Glomerular visceral epithelial cell (primary cell): ENCODE measurements around the gene ZBTB9.

ENCODE experiments used
- DNase-seq: peaks from one replicate; pipeline ENCODE4 v3.0.0-alpha.2; 2016; ENCODE audit errors: extremely low spot score

Gene ZBTB9

DNA sequence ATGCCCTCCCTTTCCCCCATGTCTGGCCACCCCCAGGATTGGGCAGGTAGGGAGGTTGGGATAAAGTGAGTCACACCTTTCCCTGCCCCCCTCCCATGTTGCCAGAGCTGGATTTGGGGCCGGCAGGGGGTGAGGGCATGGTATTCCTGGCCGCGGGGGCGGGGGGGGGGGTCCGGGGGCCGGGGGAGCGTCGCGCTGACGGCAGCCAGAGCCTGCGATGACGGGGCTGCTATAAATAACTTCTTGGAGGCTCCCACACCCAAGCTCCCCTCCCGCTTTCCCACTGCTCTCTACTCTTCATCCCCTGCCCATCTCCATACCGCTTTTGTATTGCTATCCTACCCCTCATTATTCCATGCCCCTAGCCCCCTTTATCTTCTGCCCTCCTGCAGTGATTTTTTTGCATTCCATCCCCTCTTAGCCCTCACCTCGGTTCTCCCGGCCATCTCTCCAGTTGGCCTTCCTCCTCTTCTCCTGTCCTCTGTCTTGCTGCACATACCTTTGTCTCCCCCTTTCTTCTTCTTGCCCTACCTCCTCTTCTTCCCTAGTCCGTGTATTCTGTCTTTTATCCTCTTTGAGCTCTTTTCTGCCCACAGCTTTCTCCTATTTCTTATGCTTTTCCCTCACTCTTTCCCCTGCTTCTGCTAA is 20.7 kb upstream of the ZBTB9 start:
- no peak for DNase-seq

DNA sequence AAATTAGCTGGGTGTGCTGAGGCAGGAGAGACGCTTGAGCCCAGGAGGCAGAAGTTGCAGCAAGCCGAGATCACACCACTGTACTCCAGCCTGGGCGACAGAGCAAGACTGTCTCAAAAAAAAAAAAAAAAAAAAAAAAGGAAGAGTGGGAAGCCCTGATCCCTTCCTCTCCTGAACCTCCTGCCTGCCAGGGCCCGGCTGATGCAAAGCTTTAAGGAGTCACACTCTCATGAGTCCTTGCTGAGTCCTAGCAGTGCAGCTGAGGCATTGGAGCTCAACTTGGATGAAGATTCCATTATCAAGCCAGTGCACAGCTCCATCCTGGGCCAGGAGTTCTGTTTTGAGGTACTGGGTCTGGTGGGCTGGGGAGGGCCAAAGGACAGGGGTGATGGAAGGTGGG is 19.4 kb upstream of the ZBTB9 start:
- DNase-seq: no peak

DNA sequence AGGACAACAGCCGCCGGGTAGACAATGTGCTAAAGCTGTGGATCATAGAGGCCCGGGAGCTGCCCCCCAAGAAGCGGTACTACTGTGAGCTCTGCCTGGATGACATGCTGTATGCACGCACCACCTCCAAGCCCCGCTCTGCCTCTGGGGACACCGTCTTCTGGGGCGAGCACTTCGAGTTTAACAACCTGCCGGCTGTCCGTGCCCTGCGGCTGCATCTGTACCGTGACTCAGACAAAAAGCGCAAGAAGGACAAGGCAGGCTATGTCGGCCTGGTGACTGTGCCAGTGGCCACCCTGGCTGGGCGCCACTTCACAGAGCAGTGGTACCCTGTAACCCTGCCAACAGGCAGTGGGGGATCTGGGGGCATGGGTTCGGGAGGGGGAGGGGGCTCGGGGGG is 16.7 kb upstream of the ZBTB9 start:
- DNase-seq: no peak

DNA sequence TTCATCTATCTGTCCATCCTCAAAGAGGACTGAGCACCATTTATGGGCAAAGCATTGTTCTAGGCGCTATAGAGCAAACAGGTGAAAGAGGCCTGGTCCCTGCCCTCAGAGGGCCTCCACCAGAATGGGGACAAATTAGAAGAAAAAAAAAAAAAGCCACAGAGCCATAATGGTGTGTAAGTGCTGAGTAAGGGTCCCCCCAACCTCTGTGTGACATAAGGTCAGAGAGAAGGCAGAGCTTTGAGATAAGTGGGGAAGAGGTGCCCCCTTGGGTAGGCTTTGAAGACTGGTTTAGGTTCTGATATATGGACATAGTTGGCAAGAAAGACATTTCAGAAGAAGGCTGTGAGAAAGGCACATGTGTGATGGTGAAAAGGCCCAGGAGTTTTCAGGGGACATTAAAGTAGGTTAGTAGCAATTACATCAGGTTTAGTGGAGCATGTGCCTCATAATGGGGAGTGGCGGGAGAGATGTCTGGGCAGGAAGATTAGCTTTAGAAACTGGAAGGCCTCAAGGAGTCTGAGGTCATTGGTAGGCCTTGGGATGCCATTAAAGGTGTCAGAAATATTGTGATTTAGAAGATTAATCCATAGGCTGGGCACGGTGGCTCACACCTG is 15.3 kb upstream of the ZBTB9 start:
- DNase-seq: no peak

DNA sequence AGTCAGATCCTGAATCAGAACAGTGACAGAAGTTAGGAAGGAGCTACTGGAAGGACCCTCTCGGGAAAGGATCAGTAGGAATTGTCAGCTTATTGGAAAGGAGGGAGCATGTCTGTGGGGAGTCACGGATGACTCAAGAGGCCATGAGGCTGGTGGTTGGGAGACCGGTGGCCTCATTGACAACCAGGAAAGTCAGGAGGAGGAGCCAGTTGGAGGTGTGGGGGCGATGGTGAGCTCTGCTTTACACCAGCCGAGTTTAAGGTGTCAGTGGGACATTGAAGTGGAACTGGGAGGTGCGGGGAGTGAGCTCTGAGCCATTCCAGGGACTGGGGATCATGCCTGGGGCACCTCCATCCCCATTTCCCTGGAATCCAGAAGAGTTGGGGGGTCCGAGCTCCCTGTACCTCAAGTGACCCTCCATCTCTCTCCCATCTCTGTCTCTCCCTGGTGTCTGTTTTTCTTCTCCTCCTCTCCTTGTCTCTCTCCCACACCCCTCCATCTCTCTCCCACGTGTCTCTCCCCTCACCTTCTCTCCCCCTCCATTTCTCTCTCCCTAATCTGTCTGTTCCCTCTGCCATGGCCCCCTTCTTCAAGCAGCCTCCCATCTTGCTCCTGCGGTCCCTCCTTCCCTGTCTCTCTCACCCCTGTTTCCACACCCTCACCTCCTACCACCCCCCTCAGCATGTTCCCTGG is 14.3 kb upstream of the ZBTB9 start:
- no peak for DNase-seq

DNA sequence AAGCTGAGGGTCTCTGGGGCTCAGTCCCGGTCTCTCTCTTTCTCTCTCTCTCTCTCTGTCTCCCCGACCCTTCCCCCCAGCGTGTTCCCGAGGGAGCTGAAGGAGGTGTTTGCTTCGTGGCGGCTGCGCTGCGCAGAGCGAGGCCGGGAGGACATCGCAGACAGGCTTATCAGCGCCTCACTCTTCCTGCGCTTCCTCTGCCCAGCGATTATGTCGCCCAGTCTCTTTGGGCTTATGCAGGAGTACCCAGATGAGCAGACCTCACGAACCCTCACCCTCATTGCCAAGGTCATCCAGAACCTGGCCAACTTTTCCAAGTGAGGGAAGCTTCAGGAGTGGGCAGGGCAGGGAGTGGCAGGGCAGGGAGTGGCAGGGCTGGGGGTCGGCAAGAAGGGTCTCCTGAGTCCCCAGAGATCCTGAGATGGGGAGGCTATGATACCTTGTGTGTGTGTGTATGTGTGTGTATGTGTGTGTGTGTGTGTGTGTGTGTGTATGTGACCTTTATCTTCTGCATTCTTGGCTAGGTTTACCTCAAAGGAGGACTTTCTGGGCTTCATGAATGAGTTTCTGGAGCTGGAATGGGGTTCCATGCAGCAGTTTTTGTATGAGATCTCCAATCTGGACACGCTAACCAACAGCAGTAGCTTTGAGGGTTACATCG is 13.6 kb upstream of the ZBTB9 start:
- no peak for DNase-seq

DNA sequence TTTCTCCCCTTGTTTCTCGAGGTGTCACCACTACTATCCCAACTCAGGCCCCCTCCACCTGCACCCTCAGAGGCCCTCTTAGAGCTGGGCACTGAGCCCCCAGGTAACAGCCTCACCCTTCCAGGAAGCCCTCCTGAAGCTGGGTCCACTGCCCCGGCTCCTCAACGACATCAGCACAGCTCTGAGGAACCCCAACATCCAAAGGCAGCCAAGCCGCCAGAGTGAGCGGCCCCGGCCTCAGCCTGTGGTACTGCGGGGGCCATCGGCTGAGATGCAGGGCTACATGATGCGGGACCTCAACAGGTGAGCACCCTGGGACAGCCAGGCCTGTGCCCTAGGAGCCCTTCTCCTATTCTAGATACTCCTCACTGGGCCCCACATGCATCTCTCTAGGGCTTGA is 12.9 kb upstream of the ZBTB9 start:
- no peak for DNase-seq

DNA sequence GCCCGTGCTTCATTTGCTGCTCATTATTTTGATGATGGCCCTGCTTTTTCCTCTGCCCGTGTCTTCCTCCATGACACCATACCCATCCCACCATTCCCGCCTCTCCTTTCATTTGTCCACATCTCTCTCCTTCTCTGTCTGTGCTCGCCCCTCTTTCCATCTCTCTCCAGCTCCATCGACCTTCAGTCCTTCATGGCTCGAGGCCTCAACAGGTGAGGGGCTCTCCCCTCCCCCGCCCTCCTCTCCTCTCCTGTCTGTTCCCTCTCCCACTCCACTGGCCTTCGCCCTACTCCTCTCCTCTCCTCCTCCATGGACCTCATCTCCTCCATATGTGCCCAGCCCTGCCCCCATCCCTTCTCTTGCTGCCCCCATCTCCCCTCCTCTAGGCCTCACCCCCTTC is 12.1 kb upstream of the ZBTB9 start:
- no peak for DNase-seq

DNA sequence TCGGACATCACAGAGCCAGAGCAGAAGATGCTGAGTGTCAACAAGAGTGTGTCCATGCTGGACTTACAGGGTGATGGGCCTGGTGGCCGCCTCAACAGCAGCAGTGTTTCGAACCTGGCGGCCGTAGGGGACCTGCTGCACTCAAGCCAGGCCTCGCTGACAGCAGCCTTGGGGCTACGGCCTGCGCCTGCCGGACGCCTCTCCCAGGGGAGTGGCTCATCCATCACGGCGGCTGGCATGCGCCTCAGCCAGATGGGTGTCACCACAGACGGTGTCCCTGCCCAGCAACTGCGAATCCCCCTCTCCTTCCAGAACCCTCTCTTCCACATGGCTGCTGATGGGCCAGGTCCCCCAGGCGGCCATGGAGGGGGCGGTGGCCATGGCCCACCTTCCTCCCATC is 11.4 kb upstream of the ZBTB9 start:
- no peak for DNase-seq

DNA sequence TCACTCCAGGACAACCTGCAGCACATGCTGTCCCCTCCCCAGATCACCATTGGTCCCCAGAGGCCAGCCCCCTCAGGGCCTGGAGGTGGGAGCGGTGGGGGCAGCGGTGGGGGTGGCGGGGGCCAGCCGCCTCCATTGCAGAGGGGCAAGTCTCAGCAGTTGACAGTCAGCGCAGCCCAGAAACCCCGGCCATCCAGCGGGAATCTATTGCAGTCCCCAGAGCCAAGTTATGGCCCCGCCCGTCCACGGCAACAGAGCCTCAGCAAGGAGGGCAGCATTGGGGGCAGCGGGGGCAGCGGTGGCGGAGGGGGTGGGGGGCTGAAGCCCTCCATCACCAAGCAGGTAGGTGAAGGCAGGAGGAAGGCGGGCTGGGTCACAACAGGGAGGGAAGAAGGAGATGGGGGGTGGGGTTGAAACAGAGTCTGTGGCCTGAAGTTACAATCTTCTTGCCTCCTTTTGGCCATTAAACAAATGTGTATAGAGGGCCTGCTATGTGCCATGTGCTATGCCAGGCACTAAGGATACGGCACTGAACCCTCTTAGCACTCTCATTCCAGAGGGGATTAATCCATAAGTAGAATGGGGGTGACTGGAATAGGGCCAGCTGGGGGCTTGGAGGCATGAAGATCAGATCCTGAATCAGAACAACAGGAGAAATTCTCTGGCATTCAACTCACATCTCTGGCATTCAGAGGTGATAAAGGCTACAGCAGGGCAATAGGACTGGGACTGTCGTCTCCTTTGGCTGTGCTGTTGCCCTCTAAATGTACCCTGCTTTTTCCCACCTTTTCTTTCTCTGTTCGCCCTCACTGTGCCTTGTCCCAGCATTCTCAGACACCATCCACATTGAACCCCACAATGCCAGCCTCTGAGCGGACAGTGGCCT is 10.5 kb upstream of the ZBTB9 start:
- no peak for DNase-seq

DNA sequence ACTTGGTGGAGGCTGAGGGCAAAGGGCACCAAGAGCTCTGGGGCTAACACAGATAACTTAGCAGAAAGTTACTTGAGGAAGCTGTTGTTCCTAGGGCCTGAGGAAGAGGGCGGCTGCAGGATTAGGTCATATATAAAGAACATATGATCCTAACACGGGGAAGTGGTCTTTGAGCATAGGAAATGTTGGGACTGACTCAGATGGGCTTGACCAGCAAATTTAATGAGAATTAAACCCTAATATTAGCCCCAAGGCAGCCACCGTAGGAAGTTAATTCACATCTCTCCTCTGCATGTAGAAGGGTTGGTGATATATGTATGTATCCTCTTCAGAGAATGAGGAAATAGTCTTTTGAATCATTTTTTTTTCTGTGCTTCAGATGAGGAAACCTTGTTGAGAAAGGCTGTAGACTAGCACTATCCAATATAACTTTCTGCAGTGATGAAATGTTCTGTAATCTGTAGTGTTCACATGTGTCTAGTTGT is 9.2 kb upstream of the ZBTB9 start:
- no peak for DNase-seq

DNA sequence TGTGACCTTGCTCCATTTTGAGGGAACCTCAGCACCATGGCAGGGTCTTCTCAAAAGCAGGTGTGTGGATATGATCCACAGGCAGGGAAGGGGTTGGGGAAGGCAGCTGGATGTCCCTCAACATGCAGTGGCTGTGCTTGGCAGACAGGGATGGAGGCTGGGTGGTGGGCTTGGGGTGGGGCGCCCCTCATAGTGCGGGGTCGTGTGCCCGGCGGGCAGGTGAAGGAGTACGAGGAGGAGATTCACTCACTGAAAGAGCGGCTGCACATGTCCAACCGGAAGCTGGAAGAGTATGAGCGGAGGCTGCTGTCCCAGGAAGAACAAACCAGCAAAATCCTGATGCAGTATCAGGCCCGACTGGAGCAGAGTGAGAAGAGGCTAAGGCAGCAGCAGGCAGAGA is 8.0 kb upstream of the ZBTB9 start:
- DNase-seq: no peak

DNA sequence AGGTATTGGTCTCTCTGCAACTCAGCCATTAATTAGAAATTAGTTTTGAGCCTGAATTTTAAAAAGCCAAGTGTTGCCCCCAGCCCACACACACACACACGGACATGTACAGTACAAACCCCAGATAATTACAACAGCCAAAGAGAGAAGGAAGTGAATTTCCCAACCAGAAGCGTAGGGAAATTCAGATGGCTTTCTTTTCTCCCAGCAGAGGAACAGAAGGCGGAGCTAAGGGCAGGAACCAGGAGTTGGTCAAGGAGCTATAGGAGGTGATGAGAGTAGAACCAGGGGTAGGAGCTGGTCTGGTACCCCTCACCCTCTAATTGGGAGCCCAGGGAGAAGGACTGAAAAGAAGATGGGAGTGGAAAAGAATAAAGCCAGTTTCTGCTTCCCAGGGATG is 3.9 kb upstream of the ZBTB9 start:
- no peak for DNase-seq

DNA sequence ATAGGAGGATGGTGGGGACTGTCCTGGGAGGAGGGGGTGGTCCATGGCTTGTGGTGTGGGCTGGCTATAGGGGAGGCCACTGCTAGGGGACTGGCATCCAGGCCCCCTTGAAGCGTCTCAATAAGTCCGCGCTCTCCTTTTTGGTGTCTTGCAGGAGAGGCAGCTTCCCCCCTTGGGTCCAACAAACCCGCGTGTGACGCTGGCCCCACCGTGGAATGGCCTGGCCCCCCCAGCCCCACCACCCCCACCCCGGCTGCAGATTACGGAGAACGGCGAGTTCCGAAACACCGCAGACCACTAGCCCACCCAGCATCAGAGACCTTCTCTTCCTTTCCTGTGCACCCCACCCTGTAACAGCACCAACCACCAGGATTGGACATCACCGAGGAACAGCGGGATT is 2.8 kb upstream of the ZBTB9 start:
- no peak for DNase-seq

DNA sequence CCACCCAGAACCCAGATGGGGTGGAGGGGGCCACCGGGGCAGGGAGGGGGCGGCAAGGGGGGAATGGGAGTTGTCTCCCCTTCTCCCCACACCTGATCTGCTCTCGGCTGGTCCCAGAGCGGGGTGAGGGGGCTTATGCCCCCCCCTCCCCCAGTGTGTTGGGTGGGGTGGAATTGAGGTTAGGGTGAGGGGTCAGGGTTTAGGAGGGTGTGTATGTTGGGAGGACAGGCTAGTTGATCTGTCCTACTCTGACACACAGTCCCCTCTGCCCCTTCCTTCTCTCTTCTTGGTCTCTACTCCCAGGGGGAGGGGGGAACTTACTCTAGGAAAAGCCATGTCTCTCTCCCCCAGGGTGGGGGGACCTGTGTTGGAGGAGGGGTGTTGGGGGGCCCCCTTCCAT is 1.9 kb upstream of the ZBTB9 start:
- DNase-seq: no peak

DNA sequence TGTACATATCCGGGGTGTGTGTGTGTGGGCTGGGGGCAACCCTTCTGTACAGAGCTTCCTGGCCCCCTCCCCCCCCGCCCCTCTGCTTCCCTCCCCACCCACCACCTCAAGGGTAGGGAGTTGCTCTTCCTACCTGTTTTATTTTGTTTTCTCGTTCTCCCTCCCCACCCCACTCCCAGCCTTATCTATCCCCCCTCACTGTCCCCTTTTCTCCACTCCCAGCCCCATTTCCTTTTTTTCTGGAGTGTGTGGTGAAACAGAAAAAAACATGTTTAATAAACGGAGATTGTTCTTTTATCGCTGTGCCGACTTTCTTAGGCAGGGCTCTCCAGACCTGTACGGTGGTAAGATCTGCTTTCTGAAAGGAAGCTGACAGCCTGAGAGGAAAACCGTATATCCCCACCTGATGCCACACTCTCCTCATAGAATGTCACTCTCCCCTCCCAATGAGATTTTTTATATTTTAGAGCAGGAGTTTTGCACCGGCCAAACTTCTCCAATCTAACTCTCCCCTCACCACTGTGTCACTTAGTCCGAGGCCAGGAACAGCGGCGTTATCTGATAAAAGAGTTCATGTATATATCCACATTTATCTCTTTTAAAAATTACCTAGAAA is 875 bp upstream of the ZBTB9 start:
- DNase-seq: no peak

DNA sequence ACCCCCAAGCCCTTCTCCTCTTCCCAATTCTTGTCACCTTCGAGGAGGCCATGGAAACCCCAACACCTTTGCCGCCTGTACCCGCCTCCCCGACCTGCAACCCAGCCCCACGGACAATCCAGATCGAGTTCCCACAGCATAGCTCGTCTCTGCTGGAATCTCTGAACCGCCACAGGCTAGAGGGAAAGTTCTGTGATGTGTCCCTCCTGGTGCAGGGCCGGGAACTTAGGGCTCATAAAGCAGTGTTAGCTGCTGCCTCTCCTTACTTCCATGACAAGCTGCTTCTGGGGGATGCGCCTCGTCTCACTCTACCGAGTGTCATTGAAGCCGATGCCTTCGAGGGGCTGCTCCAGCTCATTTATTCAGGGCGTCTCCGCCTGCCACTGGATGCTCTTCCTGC is 675 bp downstream of the ZBTB9 start:
- no peak for DNase-seq

DNA sequence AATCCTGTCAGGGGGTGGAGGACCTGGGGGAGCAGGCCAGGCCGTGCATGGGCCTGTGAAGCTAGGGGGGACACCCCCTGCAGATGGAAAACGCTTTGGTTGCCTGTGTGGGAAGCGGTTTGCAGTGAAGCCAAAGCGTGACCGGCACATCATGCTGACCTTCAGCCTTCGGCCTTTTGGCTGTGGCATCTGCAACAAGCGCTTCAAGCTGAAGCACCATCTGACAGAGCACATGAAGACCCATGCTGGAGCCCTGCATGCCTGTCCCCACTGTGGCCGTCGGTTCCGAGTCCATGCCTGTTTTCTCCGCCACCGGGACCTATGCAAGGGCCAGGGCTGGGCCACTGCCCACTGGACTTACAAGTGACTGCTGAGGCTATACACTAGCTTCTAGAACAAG is 1.8 kb downstream of the ZBTB9 start:
- DNase-seq: no peak

DNA sequence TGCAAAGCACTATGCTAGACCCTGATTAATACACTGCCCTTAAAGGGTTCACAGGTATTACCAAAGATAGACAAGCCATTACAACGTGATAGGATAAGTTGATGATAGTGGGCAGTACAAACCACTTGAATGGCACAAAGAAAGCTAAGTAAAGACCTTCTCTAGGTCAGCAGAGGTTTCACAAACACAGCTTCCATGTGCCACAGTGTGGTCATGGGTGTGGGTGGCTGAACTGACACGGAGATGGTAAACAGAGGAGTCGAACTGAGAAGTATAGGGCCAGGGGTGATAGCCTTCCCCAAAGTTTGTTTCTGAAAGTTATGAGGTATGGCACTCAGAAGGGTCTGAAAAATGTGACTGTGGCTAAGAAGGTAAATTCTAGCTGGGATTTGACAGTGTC is 4.3 kb downstream of the ZBTB9 start:
- DNase-seq: no peak

DNA sequence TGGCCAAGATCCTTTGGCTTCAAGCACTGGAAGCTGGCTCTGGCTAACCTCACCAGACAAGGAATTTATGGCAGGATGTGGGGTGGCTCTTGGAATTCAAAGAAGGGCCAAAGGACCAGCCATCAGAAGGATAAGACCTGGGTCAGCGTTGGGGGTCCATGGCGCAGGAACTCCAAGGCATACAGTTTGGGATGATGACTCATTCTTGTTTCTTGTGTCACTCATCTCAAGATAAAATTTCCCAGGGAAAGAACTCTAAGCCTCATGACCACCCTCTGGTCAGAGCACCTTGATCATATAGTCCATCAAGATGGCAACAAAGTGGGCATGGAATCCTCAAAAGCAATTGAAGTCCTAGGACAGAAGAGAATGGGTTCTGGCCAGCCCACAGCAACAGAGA is 4.8 kb downstream of the ZBTB9 start:
- no peak for DNase-seq

DNA sequence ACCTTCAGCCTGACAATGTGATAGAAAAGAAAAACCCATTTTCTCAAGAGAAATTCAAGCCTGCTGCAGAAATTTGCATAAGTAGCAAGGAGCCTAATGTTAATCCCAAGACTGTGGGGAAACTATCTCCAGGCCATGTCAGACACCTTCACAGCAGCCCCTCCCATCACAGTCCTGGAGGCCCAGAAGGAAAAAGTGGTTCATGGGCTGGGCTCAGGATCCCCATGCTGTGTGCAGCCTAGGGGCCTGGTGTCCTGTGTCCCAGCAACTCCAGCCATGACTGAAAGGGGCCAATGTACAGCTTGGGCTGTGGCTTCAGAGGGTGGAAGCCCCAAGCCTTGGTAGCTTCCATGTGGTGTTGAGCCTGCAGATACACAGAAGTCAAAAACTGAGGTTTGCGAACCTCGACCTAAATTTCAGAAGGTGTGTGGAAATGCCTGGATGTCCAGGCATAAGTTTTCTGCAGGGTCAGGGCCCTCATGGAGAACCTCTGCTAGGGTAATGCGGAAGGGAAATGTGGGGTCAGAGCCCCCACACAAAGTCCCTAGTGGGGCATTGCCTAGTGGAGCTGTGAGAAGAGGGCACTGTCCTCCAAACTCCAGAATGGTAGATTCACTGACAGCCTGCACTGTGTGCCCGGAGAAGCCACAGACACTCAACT is 11.8 kb downstream of the ZBTB9 start:
- DNase-seq: no peak
